Cardiac septum (tissue), 1 donor: ENCODE results near the gene TRDMT1. TPM values are rescaled to one million over a fixed set of nuclear protein-coding genes. Genes with fewer than 3 reads are reported as not detected.

Experiments used
- DNase-seq: peaks from one replicate; pipeline ENCODE4 v3.0.0-alpha.2; 2020; ENCODE audit warnings: low spot score
- intact Hi-C: fragments of 100-400 bp; cut with DNase I; formaldehyde crosslinking; loops from one replicate; pipeline ENCODE4 v1.14.0; 2022
- total RNA-seq: library from RNA; stranded (reverse); fragmentation: NEBNext Ultra II Directional; extraction: Animal tissue kit (Norgen Biotek cat#: 25700); gene quantifications from one replicate; pipeline ENCODE4 v1.2.1, GENCODE V29; 2021
- donor health status: DM: no; HTN: no; CAD: no.

Gene TRDMT1
- total RNA-seq, 1 donor from 2014 or later, result 4.2 TPM

DNA sequence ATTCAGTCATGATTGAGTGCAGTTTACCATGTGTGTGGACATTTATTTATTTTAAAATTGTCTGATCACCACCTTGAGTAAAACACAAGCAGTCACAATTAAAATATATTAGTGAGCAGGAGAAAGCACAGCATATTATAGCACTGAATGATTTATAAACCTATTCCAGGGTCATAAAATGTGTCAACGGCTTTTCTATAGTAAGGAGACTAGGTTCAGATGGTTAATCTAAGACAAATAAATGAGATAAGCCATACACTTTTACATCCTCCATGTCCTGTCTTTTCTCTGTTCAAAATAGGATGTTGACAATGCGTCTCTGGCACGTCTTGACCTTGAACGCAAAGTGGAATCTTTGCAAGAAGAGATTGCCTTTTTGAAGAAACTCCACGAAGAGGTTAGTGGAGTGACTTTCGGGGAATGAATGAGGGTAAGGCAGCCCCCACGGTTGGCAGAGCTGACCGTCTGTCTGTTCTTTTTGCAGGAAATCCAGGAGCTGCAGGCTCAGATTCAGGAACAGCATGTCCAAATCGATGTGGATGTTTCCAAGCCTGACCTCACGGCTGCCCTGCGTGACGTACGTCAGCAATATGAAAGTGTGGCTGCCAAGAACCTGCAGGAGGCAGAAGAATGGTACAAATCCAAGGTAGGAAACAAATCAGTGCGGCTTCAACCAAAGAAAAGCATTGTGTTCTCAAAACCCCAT lies 32.0 kb upstream of the TRDMT1 start:
- intact Hi-C loops, result no loop called here
- no peak for DNase-seq

DNA sequence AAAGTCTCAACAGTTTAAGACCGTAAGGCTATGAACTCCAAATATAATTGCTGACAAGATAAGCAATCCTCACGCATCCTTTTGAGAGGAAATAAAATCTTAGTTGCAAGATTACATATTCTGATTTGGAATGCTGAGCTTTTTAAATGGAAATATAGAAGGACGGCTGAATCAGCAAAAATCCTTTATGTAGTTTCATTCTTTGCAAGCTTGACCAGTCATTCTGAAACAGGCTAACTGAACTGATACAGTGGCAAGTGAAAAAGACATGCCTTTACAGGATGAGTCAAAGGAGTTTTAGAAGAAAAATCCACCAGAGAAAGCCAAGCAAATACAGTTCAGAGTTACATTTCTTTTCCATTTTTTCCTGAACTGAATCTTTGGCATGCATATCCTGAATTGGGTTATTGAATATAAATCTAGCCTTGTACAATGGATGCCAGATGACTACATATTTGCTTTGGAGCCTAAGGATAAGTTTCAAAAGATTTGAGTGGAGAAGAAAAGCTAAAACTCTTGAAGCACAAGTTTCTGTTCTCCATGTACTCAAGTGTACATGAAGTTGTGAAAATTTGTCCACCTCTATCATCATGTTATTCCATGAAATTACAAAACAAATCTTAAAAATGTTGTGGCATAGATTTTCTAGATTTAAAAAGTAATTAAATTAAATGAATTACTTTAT lies 30.9 kb upstream of the TRDMT1 start:
- intact Hi-C loops, result no loop called here
- no peak for DNase-seq

GRCh38 chr10:17231788-17232187 lies 30.3 kb upstream of the TRDMT1 start:
- no peak for DNase-seq
- intact Hi-C loops, result no loop called here

GRCh38 chr10:17229967-17230682 lies 28.7 kb upstream of the TRDMT1 start:
- peak; percentile 94 for DNase-seq
- intact Hi-C loops, result loop anchor here (1.0 to 5.0 kb wide), 2 partner anchors 29 to 223 kb away; partner anchors contain the start of gene TRDMT1

- DNase-seq, result no peak
- intact Hi-C loops, result loop anchor here (1.0 to 5.0 kb wide), 2 partner anchors 28 to 222 kb away; partner anchors contain the start of gene TRDMT1
Measured at GRCh38 chr10:17229717-17229966, 28.2 kb upstream of the TRDMT1 start.

GRCh38 chr10:17229016-17229716 lies 27.7 kb upstream of the TRDMT1 start:
- DNase-seq, result peak; percentile 95
- intact Hi-C loops, result loop anchor here (1.0 to 5.0 kb wide), 2 partner anchors 28 to 222 kb away; partner anchors contain the start of gene TRDMT1

- intact Hi-C loops, result loop anchor here (1.0 to 5.0 kb wide), 2 partner anchors 27 to 221 kb away; partner anchors contain the start of gene TRDMT1
- peak; percentile 95 for DNase-seq
Measured at GRCh38 chr10:17228091-17229015, 26.9 kb upstream of the TRDMT1 start, which contains the start of gene VIM. Gene VIM, plus strand, starts transcription at chr10:17228241. Its CDS starts 1,182 bp downstream, at chr10:17229423.

DNA sequence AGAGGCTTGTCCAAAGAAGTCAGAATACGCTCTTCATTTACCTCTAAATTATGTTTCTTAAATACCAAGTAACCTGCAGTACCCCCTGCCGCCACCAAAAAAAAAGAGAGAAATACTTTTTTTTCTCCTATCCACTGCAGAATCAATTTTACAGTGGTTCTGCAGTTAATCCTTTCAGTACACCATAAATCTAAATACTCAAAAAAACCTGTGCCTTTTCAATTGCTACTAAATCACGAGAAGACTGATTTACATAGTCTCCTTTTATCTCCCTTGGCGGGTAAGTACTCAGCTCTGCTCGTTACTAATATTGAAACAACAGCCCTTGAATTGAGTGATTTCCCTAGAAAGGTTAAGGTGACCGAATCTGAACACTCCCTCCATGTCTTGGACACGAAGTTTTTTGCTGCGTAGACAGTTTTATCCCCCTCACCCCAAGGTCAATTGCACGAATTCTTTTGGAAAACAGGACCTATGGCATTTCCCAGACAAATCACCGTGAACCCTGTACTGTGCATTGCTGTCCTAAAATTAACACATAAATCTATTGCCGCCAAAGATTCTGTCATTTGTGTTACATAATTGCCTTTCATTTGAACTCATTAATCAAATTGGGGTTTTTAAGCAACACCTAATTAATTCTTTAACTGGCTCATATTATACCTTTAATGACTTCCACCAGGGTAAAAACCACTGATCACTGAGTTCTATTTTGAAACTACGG lies 26.1 kb upstream of the TRDMT1 start:
- intact Hi-C loops, result loop anchor here (5.0 kb wide), 1 partner anchor 220 kb away; no protein-coding TSS in a partner anchor
- no peak for DNase-seq

- intact Hi-C loops, result loop anchor here (5.0 kb wide), 1 partner anchor 220 kb away; no protein-coding TSS in a partner anchor
- no peak for DNase-seq
Measured at GRCh38 chr10:17226891-17227303, 25.4 kb upstream of the TRDMT1 start.

GRCh38 chr10:17225808-17226207 lies 24.3 kb upstream of the TRDMT1 start:
- DNase-seq, result no peak
- intact Hi-C loops, result loop anchor here (5.0 kb wide), 1 partner anchor 219 kb away; no protein-coding TSS in a partner anchor

- DNase-seq, result no peak
- intact Hi-C loops, result no loop called here
Measured at GRCh38 chr10:17222329-17222728, 20.9 kb upstream of the TRDMT1 start.

GRCh38 chr10:17220652-17221100 lies 19.2 kb upstream of the TRDMT1 start:
- no peak for DNase-seq
- intact Hi-C loops, result no loop called here

DNA sequence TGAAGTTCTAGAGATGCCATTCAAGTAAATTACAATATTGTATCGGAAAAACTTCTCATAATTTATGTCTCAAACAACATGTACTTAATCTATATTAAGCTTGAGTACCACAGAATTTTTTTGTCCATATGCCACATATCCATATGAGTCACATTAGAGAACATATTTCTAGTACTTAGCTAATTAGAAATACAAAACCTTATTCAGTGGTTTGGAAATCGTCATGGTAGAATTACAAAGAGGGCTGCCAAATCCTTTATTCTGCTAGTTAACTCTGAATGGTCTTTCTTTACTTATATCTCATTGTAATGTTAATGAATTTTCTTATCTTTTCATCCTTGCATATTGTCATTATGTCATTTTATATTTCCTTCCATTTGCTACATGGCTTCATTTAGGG lies 17.6 kb upstream of the TRDMT1 start:
- no peak for DNase-seq
- intact Hi-C loops, result no loop called here

DNA sequence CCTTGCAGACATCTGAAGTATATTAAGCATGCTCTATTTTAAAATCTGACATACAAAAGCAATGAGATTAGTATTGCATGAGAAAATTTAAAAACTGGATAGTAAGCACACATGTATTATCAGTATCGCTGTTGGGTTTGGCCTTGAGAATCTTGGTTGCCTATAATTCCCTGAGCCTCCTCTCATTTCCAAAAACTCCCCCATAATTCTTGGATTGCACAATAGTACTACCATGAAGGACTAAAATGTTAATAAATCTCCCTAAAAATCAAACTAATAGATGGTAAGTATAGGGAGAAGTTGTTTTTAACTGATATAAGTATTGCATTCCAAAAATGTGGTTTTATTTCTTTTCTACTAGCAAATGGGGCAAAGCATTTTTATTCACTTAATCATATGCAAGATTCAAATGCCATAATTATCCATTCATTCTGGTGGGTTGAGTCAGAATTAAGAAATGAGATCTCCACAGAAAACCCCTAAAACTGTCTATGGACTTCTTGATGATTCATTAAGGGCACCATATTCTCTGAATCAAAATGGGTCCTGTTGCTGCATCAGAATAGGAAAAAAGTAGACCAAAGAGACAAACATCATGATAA lies 16.3 kb upstream of the TRDMT1 start:
- intact Hi-C loops, result no loop called here
- DNase-seq, result no peak

GRCh38 chr10:17216901-17217395 lies 15.5 kb upstream of the TRDMT1 start:
- intact Hi-C loops, result no loop called here

DNA sequence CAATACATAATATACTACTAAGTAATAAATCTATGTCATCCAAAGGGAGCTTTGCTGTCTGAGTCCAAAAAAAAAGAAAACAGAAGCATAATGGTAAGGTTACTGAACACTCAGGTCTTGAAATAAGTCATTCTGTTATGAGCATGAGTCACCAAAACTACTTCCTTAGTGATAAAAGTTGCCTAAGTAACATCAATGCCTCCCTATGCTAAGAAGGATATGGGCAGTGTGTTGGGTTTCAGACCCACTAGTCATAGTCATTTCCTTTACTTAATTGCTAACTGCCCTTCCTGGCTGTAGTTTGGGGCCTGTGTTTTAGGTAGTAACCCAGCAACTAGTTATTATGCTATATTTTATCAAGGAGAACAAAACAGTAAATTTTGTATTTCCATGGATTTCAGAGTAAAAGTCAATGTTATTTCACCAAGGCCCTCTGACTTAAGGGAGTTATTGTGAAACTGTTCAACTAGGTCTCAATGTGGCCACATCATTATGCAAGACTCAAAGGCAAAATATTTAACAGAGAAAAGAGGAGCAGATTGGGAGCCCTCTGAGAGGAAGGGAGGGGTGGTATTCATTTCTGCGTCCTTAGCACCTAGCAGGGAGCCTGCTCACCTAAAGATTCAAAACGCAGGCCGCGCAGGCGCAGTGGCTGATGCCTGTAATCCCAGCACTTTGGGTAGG lies 14.9 kb upstream of the TRDMT1 start:
- no peak for DNase-seq
- intact Hi-C loops, result no loop called here

More at GRCh38 chr10:17216901-17217395, 15.5 kb upstream of the TRDMT1 start:
- DNase-seq, result no peak

DNA sequence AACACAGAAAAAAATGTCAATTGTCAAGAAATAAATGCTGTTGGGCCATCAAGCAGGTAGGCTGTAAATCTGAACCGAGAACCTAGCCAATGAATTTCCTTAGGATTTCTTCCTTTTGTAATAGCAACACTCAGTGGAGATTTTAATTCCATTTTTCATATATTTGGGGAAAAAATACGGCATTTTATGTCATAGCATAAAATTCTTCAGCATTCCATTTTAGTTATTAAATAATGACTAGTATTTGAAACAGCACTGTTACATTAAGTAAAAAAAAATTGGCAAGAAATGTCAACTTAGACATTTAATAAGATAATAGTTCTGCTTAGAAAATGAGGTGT lies 14.3 kb upstream of the TRDMT1 start:
- intact Hi-C loops, result no loop called here
- DNase-seq, result no peak
